Kidney capillary endothelial cell (primary cell): ENCODE results near the gene TNK1.

ENCODE experiments used
- DNase-seq: peaks from one replicate; pipeline ENCODE4 v3.0.0-alpha.2; 2018; ENCODE audit warnings: low spot score

TNK1 gene

GRCh38 chr17:7436556-7437368 is 55.9 kb downstream of the TNK1 start:
- DNase-seq, result peak; percentile 78

- DNase-seq, result no peak
These were observed 56.5 kb downstream of the TNK1 start for GRCh38 chr17:7437369-7437863.

- DNase-seq, result no peak
These were observed 57.2 kb downstream of the TNK1 start for GRCh38 chr17:7437950-7438614.

- no peak for DNase-seq
These were observed 58.0 kb downstream of the TNK1 start for GRCh38 chr17:7438656-7439460.
